GM20431 (cell line): Measurements from ENCODE around the gene ERFL.
"Not testable (repeated sequence)": the region's sequence is repeated elsewhere in the genome, so short reads cannot be mapped to it uniquely, and the experiment has no call there.

ENCODE experiments used
- in situ Hi-C: fragments of 300-500 bp; cut with MseI, MboI; formaldehyde crosslinking; loops from one replicate; pipeline ENCODE4 v1.15.0; 2020; ENCODE audit warnings: low sequenced_read_pairs; ENCODE audit not compliant: unreplicated experiment

ERFL gene

DNA sequence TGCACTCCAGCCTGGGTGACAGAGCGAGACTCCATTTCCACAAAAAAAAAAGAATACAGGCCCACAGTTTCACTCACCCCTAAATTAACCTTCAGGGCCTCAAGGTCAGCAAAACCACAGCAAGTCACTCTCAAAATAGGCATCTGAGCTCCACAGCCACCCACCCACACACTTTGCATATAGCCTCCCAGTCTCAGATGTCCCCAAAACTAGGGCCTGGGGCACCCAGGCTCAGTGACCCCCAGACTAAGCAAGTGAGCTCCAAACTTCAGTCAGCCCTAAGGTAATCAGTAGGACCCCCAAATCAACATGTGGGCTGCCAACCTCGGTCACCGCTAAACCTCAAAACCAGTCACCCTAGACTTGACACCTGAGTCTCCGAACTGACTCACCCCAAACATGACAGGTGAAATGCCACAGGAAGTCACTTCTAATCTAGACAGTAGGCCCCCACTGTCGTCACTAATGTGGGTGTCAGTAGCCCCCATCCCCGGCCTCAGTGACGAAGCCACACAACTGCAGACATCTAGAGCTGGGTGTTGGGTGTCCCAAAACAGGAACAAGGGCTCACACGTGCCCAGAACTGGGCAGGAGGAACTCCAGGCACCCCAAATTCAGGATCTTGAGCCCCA, 17.0 kb upstream of the ERFL start:
- in situ Hi-C loops, result no loop called here

DNA sequence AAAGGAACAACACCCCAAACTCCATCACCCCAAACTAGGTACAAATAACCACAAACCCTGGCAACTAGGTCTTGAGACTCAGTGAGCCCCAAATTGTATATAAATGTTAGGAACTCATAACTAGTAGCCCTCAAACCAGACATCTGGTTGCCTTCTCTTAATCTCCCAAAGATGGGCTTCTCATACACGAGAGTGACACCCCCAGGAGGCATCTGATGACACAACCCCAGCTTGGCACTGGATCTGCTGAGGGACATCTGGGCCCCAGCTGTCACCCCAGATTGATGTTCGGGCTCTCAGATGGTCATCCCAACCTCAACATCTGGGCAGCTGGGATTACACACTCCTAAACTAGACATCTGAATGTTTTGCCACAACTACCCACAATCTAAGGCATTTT, 16.1 kb upstream of the ERFL start:
- in situ Hi-C loops, result no loop called here

DNA sequence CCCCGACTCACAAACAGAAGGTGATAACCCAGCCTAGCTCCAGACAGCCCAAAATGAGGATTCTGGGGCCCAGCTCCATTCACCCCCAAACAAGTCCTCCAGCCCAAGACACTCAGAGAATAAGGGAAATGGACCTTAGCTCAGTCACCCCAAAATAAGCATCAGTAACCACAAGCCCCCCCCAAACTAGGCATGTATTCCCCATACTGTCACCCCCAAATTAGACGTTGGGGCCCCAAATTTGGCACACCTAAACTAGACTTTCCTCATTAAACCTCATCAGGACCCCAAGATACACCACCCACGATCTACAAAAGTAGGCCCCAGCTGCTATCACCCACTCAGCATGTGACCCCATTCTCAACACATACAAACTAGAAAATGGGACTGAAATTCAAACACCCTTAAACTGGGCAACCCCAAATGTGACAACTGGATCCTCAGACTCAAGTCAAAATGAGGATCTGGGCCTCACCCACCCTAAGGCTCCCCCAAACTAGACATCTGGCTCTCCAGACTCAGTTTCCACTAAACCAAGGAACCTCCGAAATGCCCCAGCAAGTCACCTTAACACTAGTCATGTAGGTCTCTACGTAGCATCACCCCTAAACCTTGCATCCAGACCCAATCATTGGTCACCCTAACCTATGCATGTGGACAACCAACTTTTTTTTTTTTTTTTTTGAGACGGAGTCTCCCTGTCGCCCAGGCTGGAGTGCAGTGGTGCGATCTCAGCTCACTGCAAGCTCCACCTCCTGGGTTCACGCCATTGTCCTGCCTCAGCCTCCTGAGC, 13.4 kb upstream of the ERFL start:
- in situ Hi-C loops, result no loop called here

DNA sequence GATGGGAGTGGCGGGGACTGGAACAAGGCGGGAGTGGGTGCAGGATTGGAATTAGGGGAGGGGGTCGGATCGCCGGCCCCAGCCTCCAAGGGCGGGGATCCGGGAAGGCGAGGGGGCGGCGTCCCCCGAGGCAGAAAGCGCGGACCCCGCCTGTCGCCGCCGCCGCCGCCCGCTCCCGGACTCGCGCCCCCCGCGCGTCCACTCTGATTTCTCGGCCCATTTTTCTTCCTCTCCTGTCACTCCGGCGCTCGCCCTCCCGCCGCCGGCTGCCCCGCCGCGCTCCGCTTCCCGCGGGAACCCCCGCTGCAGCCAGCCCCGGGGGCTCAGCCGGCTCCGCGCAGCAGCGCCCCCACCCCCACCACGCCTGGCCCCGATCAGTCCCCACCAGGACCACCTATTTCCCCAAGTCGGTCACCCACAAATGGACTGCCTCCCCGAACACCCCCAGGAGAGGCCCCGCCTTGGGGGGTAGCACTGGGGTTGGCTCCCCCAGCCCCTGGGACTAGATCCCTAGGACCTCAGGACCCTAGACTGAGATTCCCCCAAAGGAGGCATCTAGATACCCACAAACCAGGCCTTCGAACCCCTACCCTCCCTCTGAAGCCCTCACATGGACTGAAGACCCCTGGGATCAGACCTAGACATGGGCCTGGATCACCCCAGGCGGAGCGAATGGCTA, 12.6 kb upstream of the ERFL start:
- in situ Hi-C loops, result no loop called here

DNA sequence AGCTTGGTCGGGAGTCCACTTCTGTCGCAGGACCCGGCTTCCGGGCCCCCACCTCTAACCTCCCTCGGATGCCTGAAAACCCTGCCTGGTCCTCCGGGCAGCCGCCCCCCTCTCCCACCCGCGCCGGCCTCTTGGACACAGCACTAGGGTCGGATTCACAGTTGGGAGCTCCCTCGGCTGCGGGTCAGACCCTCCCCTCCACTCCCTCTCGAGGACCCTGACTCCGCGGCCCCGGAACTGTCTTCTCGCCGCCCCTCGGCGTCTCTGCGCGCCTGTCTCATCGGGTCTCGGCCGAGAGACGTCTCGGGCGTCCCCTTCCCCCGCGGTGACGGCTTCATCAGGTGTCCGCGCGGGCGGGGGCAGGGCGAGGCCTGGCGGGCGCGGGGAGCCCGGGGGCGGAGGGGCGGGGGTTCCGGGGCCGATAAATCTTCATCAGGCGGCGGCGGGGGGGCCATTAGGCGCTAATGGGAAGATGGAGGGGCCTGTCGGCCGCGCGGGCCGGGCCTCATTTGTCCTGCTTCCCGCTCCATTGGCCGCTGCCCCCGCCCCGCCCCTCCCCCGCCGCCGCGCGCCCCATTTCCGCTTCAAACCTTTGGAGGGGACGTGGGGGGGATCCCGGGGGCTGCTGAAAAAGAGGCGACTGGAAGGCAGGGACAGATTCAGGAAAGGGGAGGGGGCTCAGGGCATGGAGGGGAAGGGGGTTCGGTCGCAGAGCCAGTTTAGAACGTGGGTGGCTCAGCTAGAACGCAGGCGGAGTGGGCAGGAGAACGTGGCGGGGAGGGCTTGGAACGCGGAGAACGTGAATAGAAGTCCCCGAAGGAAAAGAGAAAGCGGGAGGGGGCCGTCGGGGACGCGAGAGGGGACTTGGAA, 11.8 kb upstream of the ERFL start:
- in situ Hi-C loops, result no loop called here

DNA sequence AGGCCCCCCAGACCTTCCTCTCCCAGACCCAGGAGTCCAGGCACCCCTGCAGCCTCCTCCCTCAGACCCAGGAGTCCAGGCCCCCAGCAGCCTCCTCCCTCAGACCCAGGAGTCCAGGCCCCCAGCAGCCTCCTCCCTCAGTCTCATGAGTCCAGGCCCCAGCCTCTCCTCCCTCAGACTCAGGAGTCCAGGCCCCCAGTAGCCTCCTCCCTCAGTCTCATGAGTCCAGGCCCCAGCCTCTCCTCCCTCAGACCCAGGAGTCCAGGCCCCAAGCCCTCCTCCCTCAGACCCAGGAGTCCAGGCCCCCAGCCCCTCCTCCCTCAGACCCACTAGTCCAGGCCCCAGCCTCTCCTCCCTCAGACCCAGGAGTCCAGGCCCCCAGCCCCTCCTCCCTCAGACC, 11.0 kb upstream of the ERFL start:
- in situ Hi-C loops, result not testable (repeated sequence)

DNA sequence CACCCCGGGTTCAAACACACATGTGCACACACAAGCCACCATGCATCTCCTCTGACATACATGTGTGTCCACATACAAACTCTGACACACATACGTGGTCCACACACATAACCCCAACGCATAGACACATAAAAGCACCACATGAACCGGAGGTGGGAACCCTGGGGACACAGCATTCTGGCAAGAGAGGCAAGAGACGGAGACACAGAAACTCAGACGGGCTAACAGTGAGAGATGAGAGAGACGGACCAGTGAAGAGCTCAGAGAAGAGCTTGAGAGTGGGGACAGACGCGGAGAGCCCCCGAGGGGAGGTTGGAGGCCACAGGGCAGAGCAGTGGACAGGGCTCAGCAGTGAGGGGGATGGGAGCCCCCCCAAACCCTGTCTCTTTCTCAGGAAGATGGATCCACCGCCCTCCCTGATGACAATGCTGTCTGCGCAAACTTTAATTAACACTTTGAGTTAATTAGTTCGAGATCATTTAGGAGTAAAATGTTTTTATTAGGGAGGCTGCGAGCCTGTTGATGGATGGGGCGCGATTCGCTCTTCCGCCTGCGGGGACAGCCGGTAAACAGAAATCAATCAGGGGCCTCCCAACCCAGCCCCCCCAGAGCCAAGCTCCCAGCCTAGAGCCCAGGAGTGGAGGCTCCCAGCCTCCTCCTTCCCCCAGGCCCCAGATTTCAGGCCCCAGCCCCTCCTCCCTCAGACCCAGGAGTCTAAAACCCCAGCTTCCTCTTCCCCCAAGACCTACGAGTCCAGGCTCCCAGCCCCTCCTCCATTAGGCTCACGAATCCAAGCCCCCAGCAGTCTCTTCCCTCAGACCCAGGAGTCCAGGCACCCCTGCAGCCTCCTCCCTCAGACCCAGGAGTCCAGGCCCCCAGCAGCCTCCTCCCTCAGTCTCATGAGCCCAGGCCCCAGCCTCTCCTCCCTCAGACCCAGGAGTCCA, 9.5 kb upstream of the ERFL start:
- in situ Hi-C loops, result no loop called here

DNA sequence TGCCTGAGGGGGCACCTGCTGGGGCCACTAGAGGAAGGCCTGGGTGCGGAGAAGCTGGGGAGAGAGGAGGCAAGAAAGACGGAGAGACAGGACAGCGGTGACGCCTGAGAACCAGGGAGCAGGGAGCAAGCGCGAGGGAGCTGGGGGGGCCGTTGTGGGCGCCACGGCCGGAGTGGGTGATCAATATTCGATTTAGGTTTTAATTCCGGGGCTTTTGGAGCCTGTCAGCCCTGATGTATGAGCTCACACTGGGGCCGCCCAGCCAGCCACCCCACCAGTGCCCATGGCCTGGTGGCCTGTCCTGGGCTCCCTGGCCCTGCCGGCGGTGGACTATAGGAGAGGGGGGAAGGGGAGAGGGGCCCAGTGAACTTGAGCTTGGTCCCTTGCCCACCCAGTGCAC, 8.7 kb upstream of the ERFL start:
- in situ Hi-C loops, result no loop called here

DNA sequence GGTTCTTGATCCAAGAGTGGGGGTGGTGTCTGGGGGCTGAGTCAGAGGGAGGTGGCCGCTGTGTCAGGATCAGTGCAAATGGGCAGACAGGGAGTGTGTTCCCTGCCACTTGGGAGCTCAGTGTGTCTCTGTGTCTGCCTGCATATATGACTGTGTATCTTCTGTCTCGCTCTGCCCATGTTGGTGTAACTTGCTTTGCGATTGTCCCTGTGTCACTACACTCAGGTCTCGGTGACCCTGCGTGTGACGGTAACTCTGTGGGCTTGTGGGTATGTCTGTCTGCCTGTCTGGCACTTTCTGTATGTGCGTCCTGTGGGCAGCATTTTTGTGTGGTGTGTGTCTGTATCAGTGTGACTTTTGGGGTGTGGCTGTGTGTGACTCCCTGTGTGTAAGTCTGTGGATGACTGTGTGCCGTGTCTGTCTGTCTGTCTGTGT, 8.2 kb upstream of the ERFL start:
- in situ Hi-C loops, result no loop called here

DNA sequence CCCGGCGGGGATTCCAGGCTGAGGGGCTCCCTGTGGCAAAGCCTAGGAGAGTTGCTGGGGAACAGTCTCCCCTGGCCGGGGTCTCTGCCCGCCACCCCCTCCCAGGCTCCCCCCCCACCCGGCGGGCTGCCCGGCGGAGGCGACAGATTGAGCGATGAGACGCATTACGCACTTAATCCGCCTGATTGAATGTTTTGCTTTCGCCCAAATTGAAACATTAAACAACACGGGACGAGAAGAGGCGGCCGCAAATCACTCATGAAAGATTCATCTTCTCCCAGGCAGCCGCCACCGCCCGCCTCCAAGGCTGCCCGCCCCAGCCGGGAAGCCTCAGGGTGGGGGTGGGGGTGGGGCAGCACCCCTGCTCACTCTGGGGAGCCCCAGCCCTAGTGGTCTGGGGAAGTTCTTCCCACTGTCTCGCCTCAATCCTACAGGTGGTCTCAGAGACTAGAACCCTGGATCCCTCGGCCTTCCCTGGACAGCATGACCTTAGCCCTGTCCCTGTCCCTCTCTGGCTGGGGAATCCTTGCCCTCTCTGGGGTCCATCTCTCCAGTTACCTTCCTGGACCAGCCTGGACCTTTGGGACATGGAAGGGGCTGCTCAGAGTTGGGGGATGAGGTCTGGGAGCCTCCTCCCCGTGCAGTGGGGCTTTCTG, 7.6 kb upstream of the ERFL start:
- in situ Hi-C loops, result no loop called here

DNA sequence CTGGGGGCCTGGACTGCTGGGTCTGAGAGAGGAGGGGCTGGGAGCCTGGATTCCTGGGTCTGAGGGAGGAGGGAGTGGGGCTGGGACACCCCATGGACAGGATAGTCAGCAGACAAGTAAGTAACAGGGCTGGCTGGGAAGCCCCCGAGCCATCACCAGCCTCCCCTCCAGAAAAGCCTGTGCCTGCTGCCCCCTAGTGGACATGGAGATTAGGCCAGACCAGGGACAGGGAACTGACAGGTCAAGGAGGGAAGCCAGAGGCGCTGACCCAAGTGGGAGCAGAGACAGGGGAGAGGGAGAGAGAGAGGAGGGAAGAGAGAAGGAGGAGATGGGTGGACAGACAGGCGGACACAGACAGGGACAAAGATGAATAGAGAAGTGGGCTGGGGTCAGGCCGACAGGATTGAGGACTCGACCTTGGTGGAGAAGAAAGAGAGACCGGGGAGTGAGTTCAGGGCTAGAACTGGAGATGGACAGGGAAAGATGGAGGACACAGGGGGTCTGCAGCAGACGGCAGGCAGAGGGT, 6.7 kb upstream of the ERFL start:
- in situ Hi-C loops, result no loop called here

DNA sequence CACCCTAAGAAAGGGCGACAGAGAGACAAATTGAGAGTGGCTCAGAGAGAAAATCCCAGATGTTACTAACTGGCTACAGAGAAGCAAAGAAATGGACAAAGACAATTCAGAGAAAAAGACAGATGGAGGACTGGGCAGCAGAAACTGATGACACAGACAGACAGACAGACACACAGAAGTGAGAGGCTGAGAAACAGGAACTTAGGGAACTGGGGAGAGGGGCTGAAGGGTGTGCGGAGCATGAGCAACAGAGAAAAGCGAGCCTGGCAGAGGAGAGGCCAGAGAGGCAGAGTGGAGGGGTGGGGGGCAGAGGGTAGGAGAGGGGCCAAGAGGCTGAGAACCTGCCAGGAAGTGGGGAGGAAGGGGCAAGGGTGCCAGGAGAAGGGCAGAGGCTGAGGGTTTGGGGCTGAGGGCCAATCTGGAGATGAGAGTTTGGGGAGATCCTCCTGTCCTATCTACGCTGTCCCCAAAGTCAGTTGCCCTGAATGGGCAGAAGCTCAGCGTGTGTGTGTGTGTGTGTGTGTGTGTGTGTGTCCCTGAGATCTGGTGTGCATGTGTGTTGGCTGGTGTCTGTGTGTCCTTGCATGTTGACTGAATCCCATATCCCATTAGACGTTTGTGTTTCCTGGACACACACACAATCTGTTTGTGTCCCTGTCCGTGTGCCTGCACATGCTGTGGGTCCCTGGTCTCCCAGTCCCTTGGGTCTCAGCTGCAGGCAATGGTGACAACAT, 5.6 kb upstream of the ERFL start:
- in situ Hi-C loops, result no loop called here

DNA sequence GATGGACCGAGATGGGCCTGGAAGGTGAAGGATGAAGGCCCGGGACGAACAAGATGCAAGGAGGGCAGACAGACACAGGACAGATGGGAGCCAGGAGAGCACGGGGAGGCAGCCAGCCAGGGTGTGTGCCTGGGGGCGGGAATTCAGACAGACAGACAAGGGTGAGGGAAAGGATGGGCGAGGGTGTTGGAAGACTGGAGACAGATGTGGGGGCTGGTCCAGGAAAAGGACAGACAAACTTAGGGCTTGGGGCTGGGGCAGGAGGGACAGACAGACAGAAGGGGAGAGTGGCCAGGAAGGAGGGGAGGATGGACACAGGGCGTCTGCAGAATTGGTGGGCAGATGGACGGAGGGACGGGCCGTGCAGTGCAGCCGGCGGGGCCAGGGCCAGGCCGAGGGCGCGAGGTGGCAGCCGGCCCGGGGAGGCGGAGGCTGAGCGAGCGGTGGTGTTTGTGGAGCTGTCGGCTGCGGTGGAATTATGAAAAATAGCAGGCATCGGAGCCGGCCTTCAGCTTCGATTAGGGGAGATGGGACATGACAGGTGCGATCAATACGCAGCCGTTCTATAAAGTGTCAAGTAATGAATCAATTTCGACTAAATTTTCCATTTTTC, 4.6 kb upstream of the ERFL start:
- in situ Hi-C loops, result no loop called here

DNA sequence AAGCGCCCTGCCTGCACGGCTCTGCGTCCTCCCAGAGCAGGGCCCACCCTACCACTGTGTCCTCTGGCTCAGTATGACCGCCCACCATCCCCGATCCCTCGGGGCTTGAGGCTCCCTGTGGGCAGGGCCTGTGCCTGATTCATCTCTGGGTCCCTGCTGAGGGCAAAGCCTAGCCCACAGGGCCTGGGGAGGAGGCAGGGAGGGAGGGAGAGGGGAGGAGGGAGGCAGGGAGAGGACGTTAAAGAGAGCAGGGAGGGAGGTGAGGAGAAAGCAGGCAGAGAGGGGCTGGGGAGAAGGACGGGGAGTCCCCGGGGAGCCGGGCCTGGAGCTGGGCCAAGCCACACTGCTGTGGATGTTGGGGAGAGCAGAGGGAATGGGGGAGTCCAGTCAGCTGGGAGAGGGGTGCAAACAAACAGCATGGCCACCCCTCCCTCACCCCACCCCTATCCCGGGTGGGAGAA, 4.0 kb upstream of the ERFL start:
- in situ Hi-C loops, result no loop called here

DNA sequence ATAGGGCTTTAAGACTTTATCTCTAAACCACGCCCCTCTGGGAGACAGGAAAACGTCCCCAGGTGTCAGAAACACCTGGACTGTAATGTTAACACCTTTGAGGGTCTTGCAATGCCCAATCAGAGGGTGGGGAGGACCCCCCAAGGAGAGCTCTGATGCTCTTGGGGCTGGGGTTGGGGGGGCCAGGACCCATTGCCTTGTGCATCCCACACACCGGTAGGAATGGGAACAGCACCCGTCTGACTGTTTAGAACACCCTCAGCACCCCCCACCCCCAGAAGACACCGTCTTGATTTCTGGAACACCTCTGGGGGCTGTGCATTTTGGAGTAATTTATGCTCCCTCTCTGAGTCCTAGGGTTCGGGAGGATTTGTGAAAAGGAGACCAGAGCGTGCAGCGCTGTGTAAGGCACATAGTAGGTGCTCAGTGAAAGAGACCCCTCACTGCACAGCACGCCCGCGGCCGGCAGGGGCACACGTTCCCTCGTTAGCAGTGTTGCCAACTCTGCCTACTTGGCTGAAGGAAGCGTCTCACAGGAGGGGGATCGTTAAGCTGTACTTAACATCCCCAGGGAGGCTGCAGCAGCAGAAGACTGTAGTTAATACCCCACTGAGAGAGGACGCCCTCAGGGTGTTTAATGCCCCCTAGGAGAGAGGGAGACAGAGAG, 2.8 kb upstream of the ERFL start:
- in situ Hi-C loops, result no loop called here

DNA sequence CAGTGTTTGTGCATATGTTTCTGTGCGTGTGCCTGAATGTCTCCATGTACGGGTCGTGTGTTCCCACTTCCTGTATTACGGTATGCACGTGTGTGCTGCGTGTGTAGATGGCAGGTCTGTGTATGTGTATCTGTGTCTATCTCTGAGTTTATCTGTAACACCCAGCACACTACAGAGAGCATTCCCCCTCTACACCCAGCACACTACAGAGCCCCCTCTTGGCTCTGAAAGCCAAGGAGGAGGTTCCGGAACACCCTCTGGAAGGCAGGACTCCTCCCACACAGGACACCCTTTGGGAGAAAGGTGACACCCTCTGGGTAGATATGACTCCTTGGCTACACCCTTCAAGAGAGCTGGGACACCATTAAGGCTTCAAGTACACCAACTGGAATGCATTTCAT, 2.1 kb upstream of the ERFL start:
- in situ Hi-C loops, result no loop called here

DNA sequence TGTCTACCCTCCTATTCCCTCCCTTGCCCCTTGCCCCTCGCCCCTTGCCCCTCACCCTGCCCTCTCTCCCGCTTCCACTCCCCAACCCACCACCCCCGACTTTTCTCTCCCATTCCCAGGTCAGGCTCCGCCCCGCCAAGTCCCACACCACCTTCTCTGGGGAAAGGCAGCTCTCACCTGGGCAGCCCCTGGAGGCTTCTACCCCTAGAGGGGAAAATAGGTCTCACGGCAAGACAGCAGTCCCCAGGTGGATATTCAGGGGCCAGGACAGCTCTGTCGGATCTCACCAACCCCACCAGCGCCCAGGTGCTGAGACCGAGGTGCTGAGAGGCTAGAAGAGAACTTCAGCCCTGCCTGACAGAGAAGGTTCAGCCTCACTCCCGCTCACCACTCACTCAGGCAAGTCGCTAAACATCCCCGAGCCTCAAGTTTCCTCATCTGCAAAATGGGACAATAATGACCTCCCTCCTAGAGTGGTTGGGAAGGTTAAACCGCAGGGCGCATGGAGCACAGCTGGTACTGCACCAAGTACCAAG, 1.4 kb upstream of the ERFL start:
- in situ Hi-C loops, result no loop called here
